ENCODE data around the gene JPH3.

Gene JPH3

DNA sequence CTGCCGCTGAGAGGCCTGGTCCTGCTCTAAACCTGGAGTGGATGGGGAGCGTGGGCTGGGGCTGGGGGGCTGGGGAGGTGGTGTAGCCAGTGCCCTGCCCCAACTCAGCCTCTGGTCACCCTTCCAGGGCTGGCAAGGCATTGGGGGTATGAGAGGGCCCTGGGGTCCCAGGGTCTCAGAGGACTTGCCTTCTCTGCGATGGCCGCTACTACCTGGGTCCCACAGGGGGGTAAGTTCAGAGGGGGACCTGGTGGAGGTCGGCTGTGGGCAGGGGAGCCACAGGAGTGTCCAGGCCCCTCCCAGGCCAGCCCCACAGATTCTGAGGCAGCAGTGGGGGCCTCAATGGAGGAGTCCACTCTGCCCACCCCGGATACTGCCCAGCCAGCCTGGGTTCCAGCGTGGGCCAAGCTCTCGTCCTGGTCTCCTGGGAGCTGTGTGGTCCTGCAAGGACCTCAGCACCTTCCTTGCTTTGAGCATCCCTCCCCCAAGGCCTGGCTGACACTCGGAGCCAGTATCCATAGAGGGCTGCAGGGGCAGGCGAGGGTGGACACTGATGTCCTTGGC, 20.5 kb downstream of the JPH3 start:
- in situ Hi-C loops (cut with HindIII; ENCODE audit: low sequenced_read_pairs): no loop called here

DNA sequence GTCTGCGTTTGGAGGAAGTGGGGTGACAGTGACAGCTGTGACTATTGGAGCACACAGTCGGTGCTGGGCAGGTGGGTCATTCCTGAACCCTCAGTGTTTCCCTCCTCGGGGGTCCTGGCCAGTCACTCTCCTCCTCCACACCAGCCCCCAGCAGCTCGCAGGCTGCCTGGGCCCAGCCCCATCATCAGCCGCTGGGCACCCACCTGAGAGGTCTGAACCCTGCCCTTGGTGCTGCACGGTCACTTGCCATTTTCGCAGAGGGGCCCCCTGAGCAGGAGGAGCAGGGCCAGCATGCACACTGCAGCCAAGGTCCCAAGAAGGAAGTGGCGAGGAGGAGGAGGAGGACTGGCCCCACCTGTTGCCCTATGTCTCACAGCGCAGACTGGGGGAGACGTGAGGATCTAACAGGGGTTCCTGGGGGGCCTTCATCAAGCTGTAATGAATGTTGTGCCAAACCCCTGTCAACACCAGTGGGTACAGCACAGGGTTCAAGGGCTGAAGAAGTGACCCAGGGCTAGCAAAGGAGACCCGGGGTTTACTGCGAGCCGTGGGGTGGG, 23.0 kb downstream of the JPH3 start:
- in situ Hi-C loops (cut with HindIII; ENCODE audit: low sequenced_read_pairs): no loop called here

DNA sequence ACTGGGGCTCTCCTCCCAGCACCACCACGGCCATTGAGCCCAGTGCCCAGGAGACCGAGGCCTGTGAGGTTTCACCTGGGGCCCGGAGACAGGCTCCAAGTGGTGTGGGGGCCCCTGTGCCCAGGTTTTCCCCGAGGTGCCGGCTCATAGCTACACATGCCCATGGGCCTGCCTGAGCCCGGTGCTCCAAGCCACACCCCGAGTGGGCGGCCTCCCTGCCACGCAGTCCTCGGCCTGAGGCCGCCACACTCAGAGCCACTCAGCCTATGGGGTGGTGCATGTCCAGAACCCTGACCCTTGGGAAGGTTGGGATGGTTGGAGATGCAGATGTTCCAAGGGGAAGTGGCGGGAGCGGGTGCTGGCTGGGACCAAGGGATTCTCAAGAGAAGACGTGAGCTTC, 24.1 kb downstream of the JPH3 start:
- in situ Hi-C loops (cut with HindIII; ENCODE audit: low sequenced_read_pairs): no loop called here

DNA sequence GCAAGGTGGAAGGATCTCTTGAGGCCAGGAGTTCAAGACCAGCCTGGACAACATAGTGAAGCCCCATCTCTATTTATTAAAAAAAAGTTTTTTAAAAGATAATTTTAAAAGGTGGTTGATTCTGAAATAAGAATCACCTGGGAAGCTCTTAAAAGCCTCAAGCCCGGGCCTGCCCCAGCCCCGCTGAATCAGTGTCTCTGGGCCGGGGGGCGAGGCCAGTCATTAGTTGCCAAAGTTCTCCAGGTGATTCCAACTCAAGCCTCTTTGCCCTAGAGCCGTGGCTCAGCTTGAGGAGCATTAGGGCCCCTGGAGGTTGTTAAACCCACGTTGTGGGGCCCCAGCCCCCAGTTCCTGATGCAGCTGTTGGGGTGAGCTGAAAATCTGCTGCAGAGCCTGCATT, 24.6 kb downstream of the JPH3 start:
- in situ Hi-C loops (cut with HindIII; ENCODE audit: low sequenced_read_pairs): no loop called here

DNA sequence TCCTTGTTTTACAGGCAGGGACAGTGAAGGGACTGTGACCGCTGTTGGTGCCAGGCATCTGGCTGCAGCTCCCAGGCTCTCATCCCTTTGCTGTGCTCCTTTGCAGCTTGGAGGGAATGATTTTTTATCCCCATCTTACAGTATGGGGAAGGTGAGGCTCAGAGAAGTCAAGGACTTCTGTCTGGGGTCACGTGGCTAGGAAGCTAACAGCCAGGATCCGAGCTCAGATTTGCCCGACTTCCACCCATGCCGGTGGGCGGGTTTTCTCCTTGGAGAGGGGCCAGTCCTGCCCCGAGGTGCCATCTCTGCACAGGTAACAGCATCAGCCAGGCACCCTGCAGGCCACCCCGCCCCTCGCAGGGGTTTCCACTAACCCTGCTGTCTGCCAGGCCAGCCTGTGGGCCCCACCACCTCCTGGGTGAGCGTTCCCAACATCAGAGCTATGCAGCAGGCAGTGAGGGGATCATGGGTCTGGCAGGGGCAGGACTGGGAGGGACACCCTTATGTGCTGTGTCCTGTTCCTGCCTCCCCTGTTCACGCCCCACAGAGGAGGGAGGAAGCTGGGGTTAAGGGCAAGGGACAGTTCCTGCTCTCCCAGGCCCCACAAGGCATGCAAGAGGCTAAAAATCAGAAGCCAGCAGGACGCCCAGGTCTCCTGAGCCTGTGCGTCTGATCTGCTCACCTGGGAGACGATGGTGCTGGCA, 25.4 kb downstream of the JPH3 start:
- in situ Hi-C loops (cut with HindIII; ENCODE audit: low sequenced_read_pairs): no loop called here

DNA sequence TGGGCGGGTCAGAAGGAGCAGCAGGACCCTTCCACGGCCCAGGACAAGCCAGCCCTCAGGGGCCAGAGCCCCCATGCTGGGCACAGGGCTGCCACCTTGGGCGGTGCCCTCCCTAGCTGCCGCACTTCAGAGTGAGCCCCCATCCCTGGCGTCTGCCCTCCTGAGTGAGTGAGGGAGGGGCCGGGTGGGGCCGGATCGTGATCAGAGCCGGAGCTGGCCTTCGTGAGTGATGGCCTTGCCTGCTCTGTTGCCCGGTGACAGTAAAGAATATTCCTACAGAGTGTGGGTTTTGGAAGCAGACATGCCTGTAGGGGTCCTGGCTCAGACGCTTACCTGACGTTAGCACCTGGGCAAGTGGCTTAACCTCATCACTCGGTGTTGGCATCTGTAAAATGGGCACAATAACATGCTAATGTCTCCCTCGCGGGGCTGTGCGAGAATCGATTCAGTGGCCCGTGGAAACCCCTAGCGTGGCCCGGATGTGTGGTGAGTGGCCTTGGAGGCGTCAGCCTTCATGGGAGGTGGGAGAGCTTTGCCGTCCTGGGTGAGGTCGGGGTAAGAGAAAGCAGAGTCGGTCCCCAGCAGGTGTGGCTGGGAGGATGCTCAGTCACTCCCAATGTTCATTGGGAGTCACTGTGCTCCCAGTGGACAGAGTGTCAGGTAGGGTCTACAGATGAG, 26.1 kb downstream of the JPH3 start:
- in situ Hi-C loops (cut with HindIII; ENCODE audit: low sequenced_read_pairs): no loop called here

DNA sequence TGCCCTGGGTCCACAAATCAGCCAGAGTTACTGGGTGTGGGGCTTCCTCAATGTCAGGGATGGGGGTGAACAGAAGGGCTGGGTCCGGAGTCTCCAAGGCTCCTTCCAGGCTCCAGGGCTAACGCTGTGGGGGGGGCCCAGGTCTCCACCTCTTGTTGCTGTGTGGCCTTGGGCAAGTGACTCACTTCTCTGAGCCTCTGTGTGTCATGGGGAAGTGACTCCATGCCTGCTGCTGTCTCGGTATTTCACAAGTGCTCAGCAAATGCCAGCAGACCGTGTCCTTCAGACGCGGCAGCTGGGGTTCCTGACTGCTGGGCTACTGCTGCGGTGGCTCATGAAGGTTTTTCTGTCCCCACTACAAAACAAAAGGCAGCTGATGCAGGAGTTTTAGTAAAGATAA, 26.6 kb downstream of the JPH3 start:
- in situ Hi-C loops (cut with HindIII; ENCODE audit: low sequenced_read_pairs): no loop called here

DNA sequence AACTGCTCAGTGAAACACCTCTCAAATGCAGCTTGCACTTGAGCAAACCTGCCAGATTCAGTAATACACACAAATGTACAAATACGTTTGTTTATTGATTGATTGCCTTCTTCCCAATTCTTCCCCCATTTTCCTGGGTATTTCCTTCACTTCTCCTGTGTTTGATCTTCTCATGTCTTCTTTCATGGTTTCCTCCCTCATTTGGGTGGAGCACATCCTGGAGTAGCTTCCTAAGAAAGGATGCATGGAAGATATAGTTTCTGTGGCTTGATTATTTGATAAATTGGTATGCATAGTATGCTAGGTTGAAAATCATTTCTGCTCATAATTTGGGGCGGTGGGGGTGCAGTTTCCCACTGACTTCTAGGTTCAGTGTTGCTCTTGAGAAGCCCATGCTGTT, 28.8 kb downstream of the JPH3 start:
- in situ Hi-C loops (cut with HindIII; ENCODE audit: low sequenced_read_pairs): no loop called here

DNA sequence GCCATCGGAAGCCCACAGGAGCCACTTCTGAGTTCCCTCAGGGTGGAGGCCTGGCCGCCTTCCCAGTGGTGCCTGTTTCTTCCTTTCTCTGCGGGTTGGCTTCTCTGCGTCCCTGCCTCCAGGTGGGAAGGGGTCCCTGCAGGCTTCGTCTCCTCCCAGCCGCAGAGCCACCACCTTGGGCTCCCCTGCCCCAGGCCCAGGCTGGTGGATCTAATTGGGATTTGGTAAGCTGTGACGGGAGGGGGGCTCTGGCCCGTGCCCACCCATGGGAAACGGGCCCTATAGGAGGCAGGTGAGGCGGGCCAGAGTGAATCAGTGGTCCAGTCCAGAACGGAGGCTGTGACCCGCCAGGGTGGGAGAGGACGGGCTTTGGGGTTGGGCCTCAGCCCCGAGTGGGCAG, 32.1 kb downstream of the JPH3 start:
- in situ Hi-C loops (cut with HindIII; ENCODE audit: low sequenced_read_pairs): no loop called here

DNA sequence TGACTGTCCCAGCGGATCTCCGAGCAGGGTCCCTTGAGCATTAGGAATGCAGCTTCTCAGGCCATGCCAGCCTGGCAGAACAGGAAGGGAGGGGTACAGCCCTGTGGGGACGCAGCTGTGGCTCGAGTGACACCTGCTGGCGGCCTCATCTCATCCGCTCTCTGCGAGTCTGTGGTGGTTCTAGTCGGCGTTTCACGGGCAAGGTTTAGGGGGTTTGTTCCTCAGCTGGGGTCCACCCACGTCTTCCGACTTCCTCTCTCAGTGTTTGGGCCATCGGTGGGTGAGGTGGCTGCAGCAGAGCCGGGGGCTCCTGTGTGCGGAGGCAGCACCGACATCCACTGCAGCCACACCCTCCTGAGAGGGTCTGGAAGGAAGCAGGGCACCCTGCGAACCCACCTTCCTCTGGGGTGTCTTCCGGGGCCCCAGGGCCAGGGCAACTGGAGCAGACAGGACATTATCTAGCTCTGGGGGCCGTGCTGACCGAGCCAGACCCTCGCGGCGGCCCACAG, 33.3 kb downstream of the JPH3 start:
- in situ Hi-C loops (cut with HindIII; ENCODE audit: low sequenced_read_pairs): no loop called here

DNA sequence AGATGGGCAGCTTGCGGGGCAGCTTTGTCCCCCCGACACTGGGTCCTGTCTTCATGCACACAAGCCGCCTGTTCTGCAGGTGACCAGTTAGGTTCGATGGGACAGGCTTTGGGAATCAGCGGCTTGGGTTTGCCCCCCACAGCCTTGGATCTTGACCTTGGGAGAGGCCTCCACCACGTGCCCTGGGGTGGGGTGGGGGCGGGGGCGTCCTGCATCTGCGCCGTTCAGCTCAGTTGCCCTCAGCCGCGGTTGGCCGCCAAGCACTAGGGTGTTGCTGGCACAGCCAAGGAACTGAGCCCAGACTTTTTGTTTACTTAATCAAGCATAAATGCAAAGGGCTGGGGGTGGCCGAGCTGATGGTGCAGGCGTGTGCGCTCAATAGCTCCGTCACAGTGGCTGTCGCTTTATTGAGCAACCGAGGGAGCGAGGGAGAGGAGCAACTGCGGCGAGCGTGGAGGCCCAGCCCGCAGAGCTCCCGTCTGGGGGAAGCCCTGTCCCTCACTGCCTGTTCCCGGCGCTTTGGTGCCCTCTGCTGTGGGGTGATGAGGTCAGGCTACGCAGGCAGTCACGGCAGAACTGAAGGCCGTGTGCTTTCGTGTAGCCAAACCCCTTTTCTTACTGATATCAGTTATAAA, 33.9 kb downstream of the JPH3 start:
- in situ Hi-C loops (cut with HindIII; ENCODE audit: low sequenced_read_pairs): no loop called here

DNA sequence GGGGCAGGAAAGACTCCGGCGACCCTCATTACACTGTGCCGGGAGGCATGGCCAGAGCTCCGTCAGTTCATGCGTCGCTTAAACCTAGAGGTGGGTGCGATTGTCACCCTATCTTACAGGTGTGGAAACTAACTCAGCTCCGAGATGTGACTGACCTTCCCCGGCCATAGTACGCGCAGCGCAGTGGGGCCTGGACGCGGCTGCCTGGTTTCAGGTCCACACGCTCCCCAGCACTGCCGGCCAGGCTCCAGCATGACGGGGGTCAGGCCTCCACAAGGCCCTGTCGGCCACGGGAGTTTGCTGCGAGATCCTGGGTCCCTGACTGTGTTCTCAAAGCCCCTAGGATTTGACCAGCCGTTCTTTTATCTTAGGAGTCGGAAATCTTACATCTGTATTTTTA, 34.4 kb downstream of the JPH3 start:
- in situ Hi-C loops (cut with HindIII; ENCODE audit: low sequenced_read_pairs): no loop called here

DNA sequence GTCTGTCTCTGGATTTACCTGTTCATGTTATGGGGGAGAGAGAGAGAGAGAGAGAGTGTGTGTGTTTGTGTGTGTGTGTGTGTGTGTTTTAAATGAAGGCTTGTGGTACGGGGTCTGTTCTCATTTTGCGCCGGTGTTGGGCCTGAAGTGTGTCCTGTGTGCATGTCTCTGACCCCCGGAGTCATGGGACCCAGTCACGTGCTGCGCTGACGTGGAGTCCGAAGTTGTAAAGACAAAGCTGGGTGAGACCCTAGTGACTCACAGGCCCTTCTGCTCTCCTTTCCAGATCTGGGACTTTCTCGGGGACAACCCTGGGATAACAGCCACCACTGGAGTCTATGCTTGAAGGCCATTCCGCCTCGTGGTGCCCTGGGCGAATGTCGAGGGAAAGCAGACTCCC, 35.0 kb downstream of the JPH3 start:
- in situ Hi-C loops (cut with HindIII; ENCODE audit: low sequenced_read_pairs): no loop called here

DNA sequence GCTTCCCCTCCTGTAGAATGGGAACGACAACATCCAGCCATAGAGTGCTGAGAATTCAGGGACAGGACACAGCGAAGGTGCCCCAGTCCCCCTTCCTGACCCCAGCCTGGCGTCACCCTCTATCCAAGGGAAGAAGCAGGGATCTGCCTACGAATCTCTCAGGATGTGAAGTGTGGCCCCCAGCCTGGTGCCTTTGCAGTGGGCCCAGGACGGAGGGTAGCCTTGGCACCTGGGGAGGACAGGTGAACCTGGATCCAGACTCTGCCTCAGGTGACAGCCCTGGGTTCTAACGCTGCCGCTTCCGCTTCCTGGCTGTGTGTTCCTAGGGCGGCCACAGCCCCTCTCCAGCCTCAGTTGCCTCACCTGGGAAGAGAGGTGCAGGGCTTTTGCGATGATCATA, 36.4 kb downstream of the JPH3 start:
- in situ Hi-C loops (cut with HindIII; ENCODE audit: low sequenced_read_pairs): no loop called here

DNA sequence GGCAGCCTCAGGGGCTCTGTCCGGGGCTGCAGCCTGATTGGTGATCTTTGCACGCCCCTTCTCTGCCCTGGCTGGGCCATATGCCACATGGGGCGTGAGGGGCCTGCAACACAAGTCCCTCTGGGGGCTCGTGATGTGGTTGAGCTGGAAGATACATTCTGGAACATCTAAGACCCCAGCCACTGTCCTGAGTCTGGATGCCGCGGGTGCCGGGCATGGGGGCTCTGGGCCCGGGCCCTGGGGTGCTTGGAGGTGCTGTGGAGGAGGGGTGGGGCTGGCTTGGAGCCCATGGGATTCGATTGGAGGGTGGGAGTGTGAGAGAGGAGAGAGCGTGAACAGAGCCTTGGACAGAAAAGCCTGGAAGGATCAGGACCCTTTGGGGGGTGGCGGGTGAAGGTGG, 39.4 kb downstream of the JPH3 start:
- in situ Hi-C loops (cut with HindIII; ENCODE audit: low sequenced_read_pairs): no loop called here

DNA sequence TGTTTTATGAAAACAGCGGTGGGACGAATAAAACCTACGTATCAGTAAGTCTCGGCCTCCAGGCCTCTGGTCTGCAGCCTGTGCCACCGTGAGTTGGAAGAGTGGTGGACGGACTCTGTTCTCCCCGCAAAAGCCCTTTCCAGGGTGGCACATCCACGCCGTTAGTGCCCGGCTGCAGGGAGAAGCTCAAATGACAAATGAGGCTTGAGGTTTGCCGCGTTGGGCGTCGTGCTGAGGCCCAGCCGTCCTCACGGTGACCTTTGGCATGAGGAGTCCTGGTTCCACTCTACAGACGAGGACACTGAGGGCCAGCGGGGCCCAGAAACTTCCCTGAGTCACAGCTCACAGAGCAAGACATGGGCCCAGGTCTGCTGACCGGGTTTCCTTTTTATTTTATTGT, 40.2 kb downstream of the JPH3 start:
- in situ Hi-C loops (cut with HindIII; ENCODE audit: low sequenced_read_pairs): no loop called here

DNA sequence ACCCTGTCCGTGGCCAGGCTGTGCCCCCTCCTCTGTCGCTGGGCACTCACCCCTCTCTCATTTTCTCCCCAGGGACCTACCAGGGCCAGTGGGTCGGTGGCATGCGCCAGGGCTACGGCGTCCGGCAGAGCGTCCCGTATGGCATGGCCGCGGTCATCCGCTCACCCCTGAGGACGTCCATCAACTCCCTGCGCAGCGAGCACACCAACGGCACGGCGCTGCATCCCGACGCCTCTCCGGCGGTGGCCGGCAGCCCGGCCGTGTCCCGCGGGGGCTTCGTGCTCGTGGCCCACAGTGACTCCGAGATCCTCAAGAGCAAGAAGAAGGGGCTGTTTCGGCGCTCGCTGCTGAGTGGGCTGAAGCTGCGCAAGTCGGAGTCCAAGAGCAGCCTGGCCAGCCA, 41.9 kb downstream of the JPH3 start:
- in situ Hi-C loops (cut with HindIII; ENCODE audit: low sequenced_read_pairs): no loop called here

DNA sequence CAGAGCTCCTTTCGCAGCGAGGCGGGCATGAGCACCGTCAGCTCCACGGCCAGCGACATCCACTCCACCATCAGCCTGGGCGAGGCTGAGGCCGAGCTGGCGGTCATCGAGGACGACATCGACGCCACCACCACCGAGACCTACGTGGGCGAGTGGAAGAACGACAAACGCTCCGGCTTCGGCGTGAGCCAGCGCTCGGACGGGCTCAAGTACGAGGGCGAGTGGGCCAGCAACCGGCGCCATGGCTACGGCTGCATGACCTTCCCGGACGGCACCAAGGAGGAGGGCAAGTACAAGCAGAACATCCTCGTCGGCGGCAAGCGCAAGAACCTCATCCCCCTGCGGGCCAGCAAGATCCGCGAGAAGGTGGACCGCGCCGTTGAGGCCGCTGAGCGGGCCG, 42.3 kb downstream of the JPH3 start:
- in situ Hi-C loops (cut with HindIII; ENCODE audit: low sequenced_read_pairs): no loop called here

DNA sequence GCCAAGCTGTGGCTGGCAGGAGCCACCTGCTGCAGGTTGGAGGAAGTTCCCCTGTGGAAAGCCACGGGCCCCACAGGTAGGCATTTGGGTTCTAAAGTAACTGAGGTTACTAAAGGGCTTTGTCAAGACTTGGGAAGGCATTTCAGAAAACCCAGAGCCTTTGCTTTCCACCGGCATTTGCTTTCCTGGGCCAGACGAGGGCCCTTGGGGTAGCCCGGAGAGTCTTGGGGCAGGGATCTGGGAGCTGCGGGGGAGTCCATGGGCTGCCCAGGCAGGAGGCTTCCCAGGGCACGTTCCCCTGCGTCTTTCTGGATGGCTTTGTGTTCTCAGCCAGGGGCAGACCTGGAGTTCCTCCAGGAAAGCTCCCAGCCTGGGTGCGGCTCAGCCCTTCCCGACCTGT, 43.5 kb downstream of the JPH3 start:
- in situ Hi-C loops (cut with HindIII; ENCODE audit: low sequenced_read_pairs): no loop called here

DNA sequence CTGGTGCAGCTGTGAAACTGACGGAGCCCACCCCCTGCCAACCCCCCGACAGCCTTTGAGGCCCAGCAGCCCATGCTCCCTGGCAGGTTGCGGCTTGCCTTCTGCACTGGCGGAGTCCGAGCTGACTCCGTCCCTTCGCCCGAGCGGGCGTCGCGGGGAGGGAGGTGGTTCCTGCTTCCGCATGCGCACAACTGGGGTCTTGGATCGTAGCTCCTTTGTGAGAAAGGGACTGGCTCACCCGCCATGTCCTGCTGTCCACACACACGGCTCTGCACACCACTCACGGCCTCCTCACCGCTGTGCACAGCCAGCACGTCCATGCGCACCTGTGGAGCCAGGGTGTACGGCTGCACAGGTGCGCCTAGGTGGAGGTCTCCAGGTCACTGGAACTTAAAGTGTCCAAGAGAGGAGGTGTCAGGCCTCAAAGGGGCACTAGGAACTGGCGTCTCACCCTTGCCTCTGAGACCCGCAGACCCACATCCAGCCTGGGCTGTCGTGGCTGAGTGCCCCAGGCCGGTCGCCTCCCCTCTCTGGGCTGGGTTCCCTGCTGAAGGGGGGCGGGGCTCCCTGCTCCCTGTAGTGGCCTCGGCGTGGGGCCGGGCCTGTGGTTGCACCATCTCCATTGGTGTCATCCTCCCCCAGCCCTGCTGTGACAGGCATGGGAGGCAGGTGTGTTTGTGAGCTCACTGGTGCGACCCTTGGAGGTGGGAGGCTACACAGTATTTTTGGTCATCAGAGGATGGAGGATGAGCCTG, 45.3 kb downstream of the JPH3 start:
- in situ Hi-C loops (cut with HindIII; ENCODE audit: low sequenced_read_pairs): no loop called here

DNA sequence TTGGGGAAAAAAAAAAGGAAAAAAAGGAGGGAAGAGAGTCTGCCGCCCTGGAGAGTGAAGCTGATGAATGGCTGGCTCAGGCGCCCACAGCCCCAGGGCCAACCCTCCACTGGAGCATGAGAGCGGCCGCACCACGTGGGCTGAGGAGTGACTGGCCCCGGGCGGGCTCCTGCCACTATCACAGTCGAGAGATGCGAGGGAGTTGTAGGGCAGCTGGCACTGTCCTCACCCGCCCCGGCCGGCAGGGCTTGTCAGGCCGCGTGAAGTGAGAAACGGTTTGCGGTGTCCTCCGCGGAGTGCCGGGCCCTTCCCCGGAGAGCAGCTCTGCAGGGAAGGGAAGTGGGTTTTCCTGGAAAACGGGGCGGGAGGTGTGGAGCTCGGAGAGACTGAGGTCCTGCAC, 45.9 kb downstream of the JPH3 start:
- in situ Hi-C loops (cut with HindIII; ENCODE audit: low sequenced_read_pairs): no loop called here

All from DLD1 (cell line).